Heart right ventricle (tissue), 16 donors: ENCODE data around the gene NEU2. TPM values are rescaled to one million over a fixed set of nuclear protein-coding genes. Genes with fewer than 3 reads are reported as not detected.
A peak's percentile ranks its signal among the peaks of the same experiment; 100 is the strongest.
"Not testable (repeated sequence)": the region's sequence is repeated elsewhere in the genome, so short reads cannot be mapped to it uniquely, and the experiment has no call there.

ENCODE experiments used
- ATAC-seq, 8 donors: fragments of 200-7000 bp; cut with Tn5 transposase; one replicate each; pipeline ENCODE4 v1.9.1; 2020; ENCODE audit warnings: mild to moderate bottlenecking in 8 of 8, moderate library complexity in 8 of 8, moderate number of reproducible peaks in 1 of 8
- DNase-seq, 2 donors: peaks; one replicate each; pipeline ENCODE4 v3.0.0-alpha.2; 2020
- H3K27ac ChIP-seq, 10 donors: fragments of 200-600 bp; sonication (generic) in 2 of 10; one replicate each; pipeline versions ENCODE4 v1.5.0 to v1.8.0; 2020 to 2022; ENCODE audit warnings: mild to moderate bottlenecking in 3 of 10
- H3K27me3 ChIP-seq, 7 donors: fragments of 200-600 bp; one replicate each; pipeline ENCODE4 v1.8.0; 2021 to 2022; ENCODE audit warnings: mild to moderate bottlenecking in 2 of 7
- H3K36me3 ChIP-seq, 9 donors: fragments of 200-600 bp; sonication (generic) in 1 of 9; one replicate each; pipeline versions ENCODE4 v1.5.0 to v1.8.0; 2020 to 2022; ENCODE audit warnings: mild to moderate bottlenecking in 2 of 9
- H3K4me1 ChIP-seq, 9 donors: fragments of 200-600 bp; sonication (generic) in 1 of 9; one replicate each; pipeline versions ENCODE4 v1.5.0 to v1.8.0; 2020 to 2022; ENCODE audit warnings: mild to moderate bottlenecking in 4 of 9
- H3K4me3 ChIP-seq, 10 donors: fragments of 200-600 bp; sonication (generic) in 2 of 10; one replicate each; pipeline versions ENCODE4 v1.5.0 to v1.8.0; 2020 to 2022; ENCODE audit warnings: mild to moderate bottlenecking in 7 of 10, moderate library complexity in 2 of 10
- H3K9me3 ChIP-seq, 11 donors: fragments of 200-600 bp in 10 of 11; sonication (generic) in 2 of 11; one replicate each; pipeline versions ENCODE4 v1.5.0 to v1.8.0; 2013 to 2022; ENCODE audit warnings: mild to moderate bottlenecking in 2 of 11, control low read depth in 1 of 11, moderate library complexity in 1 of 11
- CTCF ChIP-seq, 9 donors: fragments of 200-600 bp; sonication (generic) in 2 of 9; IDR thresholded peaks; one replicate each; pipeline versions ENCODE4 v1.5.0 to v1.8.0; 2021 to 2022; ENCODE audit warnings: antibody characterized with exemption in 9 of 9, mild to moderate bottlenecking in 5 of 9, moderate library complexity in 1 of 9
- WGBS, 2 donors: extraction: QIAGEN DNeasy Blood & Tissue Kit; methylation state at CpG; one replicate each; pipeline ENCODE4 v1.1.7; 2013; ENCODE audit warnings: inconsistent platforms in 1 of 2; 5-methylcytosine and 5-hydroxymethylcytosine counted together
- intact Hi-C, 10 donors: fragments of 100-400 bp; cut with DNase I; formaldehyde crosslinking; loops; one replicate each; pipeline versions ENCODE4 v1.11.1 to v1.14.2; 2022
- polyA plus RNA-seq, 2 donors: library from polyadenylated mRNA; stranded (reverse); fragments of 200-250 nt; gene quantifications; one replicate each; pipeline ENCODE4 v1.2.3, GENCODE V29; 2013
- total RNA-seq, 10 donors: library from RNA; stranded (reverse); fragmentation: NEBNext Ultra II Directional in 3 of 10; extraction: Animal tissue kit (Norgen Biotek cat#: 25700) in 3 of 10; gene quantifications; one replicate each; pipeline versions ENCODE4 v1.2.1 to v1.2.4, GENCODE V29; 2021 to 2023
- donor health status: Arrhythmogenic right ventricular cardiomyopathy.
- donor health status: ischemic (EF 13 %, LVEDD 7.1; RV severe dilation, severe dysfunction).
- donor health status: healthy with polysubstance abuse.
- donor health status: DM: no; HTN: yes; CAD: no.
- donor health status: DM: no; HTN: no; CAD: no.
- donor health status: ischemic (EF 25% LVEDD 6.9; RV normal size, moderate dysfunction).
- donor health status: ischemic (EF 25% LVEDD 5.7; RV mildly dilated, moderate dysfunction).
- donor health status: healthy.
- donor health status: DM: yes; HTN: yes; CAD: no.
- donor health status: Ischemic cardiomyopathy.
- donor health status: ischemic (EF 35%, LVEDD 5.7; RV mildly dilated, moderate dysfunction).
- donor health status: nonischemic (EF 11% LVEDD 7.7; RV severe dilation, severe dysfunction).
- donor health status: DM: yes; HTN: yes; CAD: no.
- donor health status: PGD.
- donor health status: ischemic (EF 29% LVEDD 5.4; RV normal size, mild dysfunction).
- donor health status: nonischemic (EF 23%, LVEDD 6.1; RV moderate dilation, normal function).

Gene NEU2
- total and polyA plus RNA-seq, 12 donors = not detected

GRCh38 chr2:233047667-233048066, 15.2 kb downstream of the NEU2 start:
- H3K4me3 ChIP-seq = no peak overlapping the region
- intact Hi-C loops = loop anchor here in 1 of 10 donors (10.0 kb wide), 1 partner anchor 207 kb away; the partner anchor contains the start of gene ATG16L1
- no peak for DNase-seq
- ATAC-seq = no peak
- TF ChIP-seq CTCF (IDR thresholded peaks at IDR 0.05) = no peak
- H3K36me3 ChIP-seq = no peaks in the 10 kb centered on the region
- H3K27ac ChIP-seq = no peak overlapping the region
- H3K9me3 ChIP-seq = no peaks in the 10 kb centered on the region
- H3K4me1 ChIP-seq = peaks cover 0 to 18% (median 5%) of the 10 kb centered on the region in 9 donors
- WGBS, 2 donors = 81 to 86% methylated on average over 9 of the region's 9 CpGs
- H3K27me3 ChIP-seq = peaks cover 0 to 23% (median 0%) of the 10 kb centered on the region in 7 donors

- DNase-seq (no peak), ATAC-seq (no peak)
- peaks cover 0 to 33% (median 0%) of the 10 kb centered on the region in 7 donors for H3K27me3 ChIP-seq
- no peaks in the 10 kb centered on the region for H3K9me3 ChIP-seq
- H3K27ac ChIP-seq = no peak overlapping the region
- no peak for TF ChIP-seq CTCF (IDR thresholded peaks at IDR 0.05)
- intact Hi-C loops = loop anchor here in 1 of 10 donors (10.0 kb wide), 1 partner anchor 206 kb away; the partner anchor contains the start of gene ATG16L1
- no peaks in the 10 kb centered on the region for H3K36me3 ChIP-seq
- H3K4me3 ChIP-seq = no peak overlapping the region
- WGBS, 2 donors = 81 to 83% methylated on average over 10 of the region's 10 CpGs
- peaks cover 0 to 22% (median 7%) of the 10 kb centered on the region in 9 donors for H3K4me1 ChIP-seq
Measured at GRCh38 chr2:233048569-233049193, 16.2 kb downstream of the NEU2 start.

GRCh38 chr2:233049194-233049761, 16.8 kb downstream of the NEU2 start:
- TF ChIP-seq CTCF (IDR thresholded peaks at IDR 0.05) = no peak
- no peak overlapping the region for H3K27ac ChIP-seq
- DNase-seq = no peak
- no peak for ATAC-seq
- H3K27me3 ChIP-seq = peaks cover 0 to 35% (median 0%) of the 10 kb centered on the region in 7 donors
- peaks cover 0 to 28% (median 7%) of the 10 kb centered on the region in 9 donors for H3K4me1 ChIP-seq
- intact Hi-C loops = loop anchor here in 1 of 10 donors (10.0 kb wide), 1 partner anchor 206 kb away; the partner anchor contains the start of gene ATG16L1
- WGBS, 2 donors = 50 to 60% methylated on average over 4 of the region's 4 CpGs
- H3K4me3 ChIP-seq = no peak overlapping the region
- H3K9me3 ChIP-seq = no peaks in the 10 kb centered on the region
- no peaks in the 10 kb centered on the region for H3K36me3 ChIP-seq

- Histone ChIP-seq H3K4me1 (peaks cover 0 to 31% (median 8%) of the 10 kb centered on the region in 9 donors), H3K27me3 (peaks cover 0 to 35% (median 0%) of the 10 kb centered on the region in 7 donors), H3K36me3 (no peaks in the 10 kb centered on the region), H3K27ac (peak overlapping the region; percentile 40 to 75 (median 61)), H3K4me3 (no peak overlapping the region), H3K9me3 (no peaks in the 10 kb centered on the region)
- intact Hi-C loops = loop anchor here in 3 of 10 donors (5.0 to 10.0 kb wide), 2 partner anchors 197 to 201 kb away; partner anchors contain the start of gene ATG16L1 (in 1 of the 3)
- WGBS, 2 donors = 22 to 24% methylated on average over 24 of the region's 24 CpGs
- DNase-seq (peak; percentile 80 to 88), ATAC-seq (peak; percentile 88 to 98 (median 96))
- TF ChIP-seq CTCF (IDR thresholded peaks at IDR 0.05) = no peak
Measured at GRCh38 chr2:233051241-233052149, 19.0 kb downstream of the NEU2 start.

- Histone ChIP-seq H3K27me3 (peaks cover 0 to 32% (median 0%) of the 10 kb centered on the region in 7 donors), H3K27ac (peak overlapping the region in 6 of 10 donors; percentile 14 to 75 (median 64)), H3K4me1 (peaks cover 0 to 31% (median 8%) of the 10 kb centered on the region in 9 donors)
- not testable (repeated sequence) for H3K9me3 ChIP-seq, H3K36me3 ChIP-seq, DNase-seq, ATAC-seq, H3K4me3 ChIP-seq
- 98% methylated on average over 4 of the region's 4 CpGs for WGBS, 2 donors
- intact Hi-C loops = loop anchor here in 3 of 10 donors (5.0 to 10.0 kb wide), 2 partner anchors 198 to 200 kb away; partner anchors contain the start of gene ATG16L1 (in 1 of the 3)
Measured at GRCh38 chr2:233052517-233052916, 20.0 kb downstream of the NEU2 start.
